Measurements from ENCODE around the gene CCDC171. TPM values are rescaled to one million over a fixed set of nuclear protein-coding genes. Genes with fewer than 3 reads are reported as not detected.
"Not testable (repeated sequence)": the region's sequence is repeated elsewhere in the genome, so short reads cannot be mapped to it uniquely, and the experiment has no call there.

CCDC171 gene
- total RNA-seq, 4 donors from 2014 or later = 3.2 to 12.4 (median 7.3) TPM

GRCh38 chr9:15572200-15572770 is 19.4 kb downstream of the CCDC171 start:
- Histone ChIP-seq H3K27me3 (no peaks in the 10 kb centered on the region), H3K4me1 (no peaks in the 10 kb centered on the region), H3K36me3 (no peaks in the 10 kb centered on the region), H3K27ac (no peak overlapping the region), H3K9me3 (no peaks in the 10 kb centered on the region), H3K4me3 (no peak overlapping the region)
- 100% methylated on average over 1 of the region's 1 CpG for WGBS
- no peak for TF ChIP-seq POLR2A (IDR thresholded peaks at IDR 0.05)
- DNase-seq (ENCODE audit: low spot score in 2 of 2) = no peak

GRCh38 chr9:15576350-15577050 is 23.7 kb downstream of the CCDC171 start:
- WGBS = 62% methylated on average over 8 of the region's 8 CpGs
- Histone ChIP-seq H3K27ac (no peak overlapping the region), H3K27me3 (no peaks in the 10 kb centered on the region), H3K36me3 (no peaks in the 10 kb centered on the region), H3K9me3 (no peaks in the 10 kb centered on the region), H3K4me1 (no peaks in the 10 kb centered on the region), H3K4me3 (no peak overlapping the region)
- TF ChIP-seq POLR2A (IDR thresholded peaks at IDR 0.05) (no peak), POLR2AphosphoS5 (IDR thresholded peaks at IDR 0.05) (no peak), EP300 (IDR thresholded peaks at IDR 0.05) (no peak), CTCF (IDR thresholded peaks at IDR 0.05) (no peak)
- DNase-seq (ENCODE audit: low spot score in 2 of 2) = no peak

GRCh38 chr9:15578714-15579113 is 25.9 kb downstream of the CCDC171 start:
- Histone ChIP-seq H3K27ac (no peak overlapping the region), H3K36me3 (no peaks in the 10 kb centered on the region), H3K4me1 (no peaks in the 10 kb centered on the region), H3K4me3 (no peak overlapping the region), H3K9me3 (no peaks in the 10 kb centered on the region), H3K27me3 (no peaks in the 10 kb centered on the region)
- 88% methylated on average over 6 of the region's 6 CpGs for WGBS
- TF ChIP-seq CTCF (IDR thresholded peaks at IDR 0.05) = no peak
- no peak for TF ChIP-seq EP300 (IDR thresholded peaks at IDR 0.05)
- TF ChIP-seq POLR2A (IDR thresholded peaks at IDR 0.05) = no peak
- no peak for TF ChIP-seq POLR2AphosphoS5 (IDR thresholded peaks at IDR 0.05)
- no peak for DNase-seq (ENCODE audit: low spot score in 2 of 2)

- Histone ChIP-seq H3K9me3 (no peaks in the 10 kb centered on the region), H3K36me3 (no peaks in the 10 kb centered on the region), H3K4me1 (no peaks in the 10 kb centered on the region), H3K4me3 (no peak overlapping the region), H3K27me3 (no peaks in the 10 kb centered on the region), H3K27ac (no peak overlapping the region)
- TF ChIP-seq POLR2AphosphoS5 (IDR thresholded peaks at IDR 0.05) (no peak), CTCF (IDR thresholded peaks at IDR 0.05) (no peak), POLR2A (IDR thresholded peaks at IDR 0.05) (no peak), EP300 (IDR thresholded peaks at IDR 0.05) (no peak)
- 86% methylated on average over 3 of the region's 3 CpGs for WGBS
- DNase-seq (ENCODE audit: low spot score in 2 of 2) = no peak
Measured at GRCh38 chr9:15584379-15584778, 31.5 kb downstream of the CCDC171 start.

- TF ChIP-seq POLR2AphosphoS5 (IDR thresholded peaks at IDR 0.05) = no peak
- no peak for TF ChIP-seq CTCF (IDR thresholded peaks at IDR 0.05)
- no peak for TF ChIP-seq EP300 (IDR thresholded peaks at IDR 0.05)
- TF ChIP-seq POLR2A (IDR thresholded peaks at IDR 0.05) = no peak
- 91% methylated on average over 3 of the region's 3 CpGs for WGBS
- H3K27ac ChIP-seq = no peak overlapping the region
Measured at GRCh38 chr9:15592317-15592716, 39.5 kb downstream of the CCDC171 start.

GRCh38 chr9:15592940-15593339 is 40.1 kb downstream of the CCDC171 start:
- 97% methylated on average over 1 of the region's 1 CpG for WGBS
- H3K4me3 ChIP-seq; DNase-seq (ENCODE audit: low spot score in 2 of 2); H3K27me3 ChIP-seq; H3K4me1 ChIP-seq; H3K9me3 ChIP-seq; H3K36me3 ChIP-seq; H3K27ac ChIP-seq: not testable (repeated sequence)

More at GRCh38 chr9:15592317-15592716, 39.5 kb downstream of the CCDC171 start:
- Histone ChIP-seq H3K4me1 (no peaks in the 10 kb centered on the region), H3K36me3 (no peaks in the 10 kb centered on the region), H3K4me3 (no peak overlapping the region), H3K9me3 (no peaks in the 10 kb centered on the region), H3K27me3 (no peaks in the 10 kb centered on the region)
- no peak for DNase-seq (ENCODE audit: low spot score in 2 of 2)

- not testable (repeated sequence) for H3K27me3 ChIP-seq; H3K36me3 ChIP-seq; DNase-seq (ENCODE audit: low spot score in 2 of 2); H3K9me3 ChIP-seq; H3K4me3 ChIP-seq; H3K4me1 ChIP-seq; H3K27ac ChIP-seq
- WGBS = 98% methylated on average over 19 of the region's 19 CpGs
Measured at GRCh38 chr9:15600666-15601330, 48.0 kb downstream of the CCDC171 start.

Measured in suprapubic skin (tissue), 4 donors.